DOHH2 (cell line): Measurements from ENCODE around the gene IFI27L2.

Experiments
- H3F3A ChIP-seq: fragments of 200-600 bp; sonication (generic), shearing (Covaris generic); 2 replicates; pipeline ENCODE4 v1.6.0; 2016; ENCODE audit warnings: antibody characterized with exemption, mild to moderate bottlenecking; ENCODE audit not compliant: control insufficient read depth, insufficient read depth
- H3K27ac ChIP-seq: fragments of 200-600 bp; sonication (generic); 2 replicates; pipeline ENCODE4 v1.5.1; 2014; ENCODE audit warnings: low read depth, mild to moderate bottlenecking, low read length, moderate library complexity
- H3K27me3 ChIP-seq: fragments of 200-600 bp; sonication (generic); 2 replicates; pipeline ENCODE4 v1.6.1; 2014; ENCODE audit warnings: mild to moderate bottlenecking, low read length, mixed read lengths; ENCODE audit not compliant: control insufficient read depth
- H3K36me3 ChIP-seq: fragments of 200-600 bp; sonication (generic); 2 replicates; pipeline ENCODE4 v1.6.1; 2014; ENCODE audit warnings: mild to moderate bottlenecking, low read length, moderate library complexity, mixed read lengths; ENCODE audit not compliant: control insufficient read depth
- H3K4me1 ChIP-seq: fragments of 200-600 bp; sonication (generic); 2 replicates; pipeline ENCODE4 v1.6.1; 2014; ENCODE audit warnings: mild to moderate bottlenecking, low read length, mixed read lengths; ENCODE audit not compliant: control insufficient read depth
- H3K4me2 ChIP-seq: fragments of 200-600 bp; sonication (generic); 2 replicates; pipeline ENCODE4 v1.6.0; 2014; ENCODE audit warnings: mild to moderate bottlenecking, low read length, moderate library complexity
- H3K4me3 ChIP-seq: fragments of 200-600 bp; sonication (generic); 2 replicates; pipeline ENCODE4 v1.5.1; 2014; ENCODE audit warnings: mild to moderate bottlenecking, low read length, mixed read lengths
- H3K79me2 ChIP-seq: fragments of 200-600 bp; sonication (generic); 2 replicates; pipeline ENCODE4 v1.6.1; 2014; ENCODE audit warnings: mild to moderate bottlenecking, low read length, mixed read lengths; ENCODE audit not compliant: control insufficient read depth
- H3K9me2 ChIP-seq: fragments of 200-600 bp; sonication (generic); replicated peaks from 2 replicates; pipeline ENCODE4 v1.6.1; 2014; ENCODE audit warnings: mild to moderate bottlenecking, low read length, mixed read lengths; ENCODE audit not compliant: control insufficient read depth
- H3K9me3 ChIP-seq: fragments of 200-600 bp; sonication (generic); 2 replicates; pipeline ENCODE4 v1.6.1; 2014; ENCODE audit warnings: antibody characterized with exemption, low read length, mixed read lengths; ENCODE audit not compliant: control insufficient read depth, insufficient read depth
- H4K20me1 ChIP-seq: fragments of 200-600 bp; sonication (generic); 2 replicates; pipeline ENCODE4 v1.6.0; 2014; ENCODE audit warnings: low read depth, mild to moderate bottlenecking, antibody characterized with exemption, low read length, moderate library complexity; ENCODE audit not compliant: control insufficient read depth, insufficient read depth
- EZH2phosphoT487 ChIP-seq: fragments of 200-600 bp; sonication (generic); IDR thresholded peaks from 2 replicates; pipeline ENCODE4 v1.6.1; 2017; ENCODE audit warnings: borderline replicate concordance, mild to moderate bottlenecking, antibody characterized with exemption, low read length, moderate library complexity, mixed read lengths
- TF ChIP-seq, protein P1 (sequence below): fragments of 200-600 bp; sonication (generic); IDR thresholded peaks from one replicate; pipeline ENCODE4 v1.5.1; 2014; ENCODE audit warnings: antibody characterized with exemption, mild to moderate bottlenecking, low read depth, low read length; ENCODE audit not compliant: poor library complexity, severe bottlenecking

Gene IFI27L2

DNA sequence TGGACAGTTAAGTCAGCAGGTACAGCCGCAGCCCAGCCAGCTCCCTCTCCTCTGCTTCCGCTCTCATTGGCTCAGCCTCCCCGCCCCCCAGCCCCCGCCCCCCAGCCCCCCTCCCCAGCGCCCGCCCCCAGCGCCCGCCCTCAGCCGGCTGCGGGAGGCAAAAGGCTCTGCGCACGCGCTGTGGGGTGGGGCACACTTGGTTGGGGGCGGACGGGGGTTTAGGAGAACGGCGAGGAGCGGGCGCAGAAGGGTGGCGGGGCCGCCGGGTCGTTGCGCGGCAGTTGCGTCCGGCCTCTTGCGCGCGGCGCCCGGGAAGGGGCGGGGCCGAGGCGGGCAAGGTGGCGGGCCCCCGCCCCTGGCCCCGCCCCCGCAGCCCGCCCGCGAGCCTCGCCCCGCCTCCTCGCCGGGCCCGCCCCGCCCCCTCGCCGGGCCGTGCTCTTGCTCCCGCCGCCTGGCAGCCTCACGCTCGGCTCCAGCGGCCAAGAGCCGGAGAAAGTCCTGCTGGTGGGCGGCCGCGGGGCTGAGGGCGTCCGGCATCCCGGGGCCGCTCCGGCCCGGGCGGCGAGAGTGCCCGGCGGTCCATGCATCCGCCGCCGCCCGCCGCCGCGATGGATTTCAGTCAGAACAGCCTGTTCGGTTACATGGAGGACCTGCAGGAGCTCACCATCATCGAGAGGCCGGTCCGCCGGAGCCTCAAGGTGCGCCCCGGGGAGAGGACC, 44.6 kb upstream of the IFI27L2 start, which contains the start of gene PPP4R4:
TSS of gene PPP4R4 (plus strand) at position 438 of the 719 bp plus-strand sequence. CDS start at position 582, 144 bp downstream.
- Histone ChIP-seq H3K27me3 (peaks cover 69% of the 10 kb centered on the region), H3F3A (0 out of 2 replicates have a peak, but pooled peaks cover 6% of the 10 kb centered on the region), H3K4me1 (peaks cover 11% of the 10 kb centered on the region), H3K9me2 (no peaks in the 10 kb centered on the region), H3K4me3 (peak within 1 kb of the TSS; percentile 86), H3K36me3 (no peaks in the 10 kb centered on the region), H3K27ac (no peak within 1 kb of the TSS), H3K9me3 (no peaks in the 10 kb centered on the region), H4K20me1 (no peaks in the 10 kb centered on the region), H3K4me2 (peak within 1 kb of the TSS; percentile 94), H3K79me2 (no peaks in the 10 kb centered on the region)
- TF ChIP-seq, protein P1, sequence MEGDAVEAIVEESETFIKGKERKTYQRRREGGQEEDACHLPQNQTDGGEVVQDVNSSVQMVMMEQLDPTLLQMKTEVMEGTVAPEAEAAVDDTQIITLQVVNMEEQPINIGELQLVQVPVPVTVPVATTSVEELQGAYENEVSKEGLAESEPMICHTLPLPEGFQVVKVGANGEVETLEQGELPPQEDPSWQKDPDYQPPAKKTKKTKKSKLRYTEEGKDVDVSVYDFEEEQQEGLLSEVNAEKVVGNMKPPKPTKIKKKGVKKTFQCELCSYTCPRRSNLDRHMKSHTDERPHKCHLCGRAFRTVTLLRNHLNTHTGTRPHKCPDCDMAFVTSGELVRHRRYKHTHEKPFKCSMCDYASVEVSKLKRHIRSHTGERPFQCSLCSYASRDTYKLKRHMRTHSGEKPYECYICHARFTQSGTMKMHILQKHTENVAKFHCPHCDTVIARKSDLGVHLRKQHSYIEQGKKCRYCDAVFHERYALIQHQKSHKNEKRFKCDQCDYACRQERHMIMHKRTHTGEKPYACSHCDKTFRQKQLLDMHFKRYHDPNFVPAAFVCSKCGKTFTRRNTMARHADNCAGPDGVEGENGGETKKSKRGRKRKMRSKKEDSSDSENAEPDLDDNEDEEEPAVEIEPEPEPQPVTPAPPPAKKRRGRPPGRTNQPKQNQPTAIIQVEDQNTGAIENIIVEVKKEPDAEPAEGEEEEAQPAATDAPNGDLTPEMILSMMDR: no peak
- TF ChIP-seq EZH2phosphoT487: peak; percentile 84; the same call in 1 of the 2 replicates

- 0 out of 2 replicates have a peak, but pooled peaks cover 6% of the 10 kb centered on the region for H3F3A ChIP-seq
- H3K27ac ChIP-seq: no peak overlapping the region
- TF ChIP-seq, protein P1: no peak
- no peak for TF ChIP-seq EZH2phosphoT487
- peak overlapping the region; percentile 86 for H3K4me3 ChIP-seq
- no peaks in the 10 kb centered on the region for H4K20me1 ChIP-seq
- H3K9me2 ChIP-seq: no peaks in the 10 kb centered on the region
- H3K36me3 ChIP-seq: no peaks in the 10 kb centered on the region
- peaks cover 63% of the 10 kb centered on the region for H3K27me3 ChIP-seq
- H3K4me1 ChIP-seq: peaks cover 11% of the 10 kb centered on the region
- H3K79me2 ChIP-seq: no peaks in the 10 kb centered on the region
- peak overlapping the region; percentile 94 for H3K4me2 ChIP-seq
- H3K9me3 ChIP-seq: no peaks in the 10 kb centered on the region
Observed at GRCh38 chr14:94173471-94173884, 44.1 kb upstream of the IFI27L2 start.

DNA sequence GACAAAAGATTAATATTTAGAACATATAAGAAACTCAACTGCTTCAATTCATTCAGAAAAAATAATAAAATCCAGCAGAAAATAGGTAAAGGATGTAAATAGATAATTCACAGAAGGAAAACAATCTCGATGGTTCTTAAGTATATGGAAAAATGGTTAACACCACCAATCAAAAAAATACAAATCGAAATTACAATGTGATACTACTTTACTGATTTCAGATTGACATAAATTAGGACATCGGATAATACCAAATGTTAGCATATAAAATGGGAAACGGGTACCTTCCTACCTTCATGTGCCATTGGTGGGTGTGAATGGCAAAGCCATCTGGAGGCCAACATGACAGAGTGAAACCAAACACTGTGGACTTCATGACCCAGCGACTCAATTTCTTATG, 43.1 kb upstream of the IFI27L2 start:
- H3K9me3 ChIP-seq: no peaks in the 10 kb centered on the region
- H3K4me3 ChIP-seq: no peak overlapping the region
- H3K36me3 ChIP-seq: no peaks in the 10 kb centered on the region
- TF ChIP-seq EZH2phosphoT487: no peak
- TF ChIP-seq, protein P1: no peak
- no peak overlapping the region for H3K4me2 ChIP-seq
- H3K4me1 ChIP-seq: peaks cover 11% of the 10 kb centered on the region
- H3K79me2 ChIP-seq: no peaks in the 10 kb centered on the region
- no peaks in the 10 kb centered on the region for H3K9me2 ChIP-seq
- H3K27ac ChIP-seq: no peak overlapping the region
- peaks cover 57% of the 10 kb centered on the region for H3K27me3 ChIP-seq
- 0 out of 2 replicates have a peak, but pooled peaks cover 6% of the 10 kb centered on the region for H3F3A ChIP-seq
- no peaks in the 10 kb centered on the region for H4K20me1 ChIP-seq
